PC-9 (cell line): ENCODE measurements around the gene SAMD15. TPM values are rescaled to one million over a fixed set of nuclear protein-coding genes. Genes with fewer than 3 reads are reported as not detected.

Experiments used
- BruUV-seq: library from RNA; stranded (reverse); fragments of 400-500 nt; replicated peaks from 2 replicates; lab custom pipeline; 2021; lab: Mats Ljungman, UMichigan
- CTCF ChIA-PET: fragments of 300-600 bp; sonication (Branson Sonifier 250); formaldehyde crosslinking; loops from one replicate; lab custom pipeline; 2022; ENCODE audit warnings: antibody characterized with exemption; lab: Charles Lee
- POLR2A ChIA-PET: fragments of 300-600 bp; sonication (Branson Sonifier 250); formaldehyde crosslinking; loops from one replicate; lab custom pipeline; 2022; ENCODE audit warnings: antibody characterized with exemption; ENCODE audit not compliant: unreplicated experiment; lab: Charles Lee
- DNase-seq, 2 experiments: peaks; one replicate each; pipeline versions ENCODE4 v3.0.0 to v3.0.0-alpha.2; 2015 to 2022; ENCODE audit warnings: mixed read lengths in 1 of 2
- H2AFZ ChIP-seq: fragments of 200-600 bp; sonication (generic); 2 replicates; pipeline ENCODE4 v1.8.1; 2017; ENCODE audit warnings: antibody characterized with exemption
- H3F3A ChIP-seq: fragments of 200-600 bp; sonication (generic); 2 replicates; pipeline ENCODE4 v1.8.1; 2017; ENCODE audit warnings: antibody characterized with exemption, mild to moderate bottlenecking, low read depth; ENCODE audit not compliant: insufficient read depth
- H3K27ac ChIP-seq: fragments of 200-600 bp; sonication (generic); 2 replicates; pipeline ENCODE4 v1.6.1; 2016; ENCODE audit warnings: mixed run types
- H3K27me3 ChIP-seq: fragments of 200-600 bp; sonication (generic); 2 replicates; pipeline ENCODE4 v1.6.1; 2016; ENCODE audit warnings: low read depth, mixed run types; ENCODE audit not compliant: insufficient read depth
- H3K36me3 ChIP-seq: fragments of 200-600 bp; sonication (generic); 2 replicates; pipeline ENCODE4 v1.6.1; 2016; ENCODE audit warnings: low read depth, mixed run types
- H3K4me1 ChIP-seq: fragments of 200-600 bp; sonication (generic); replicated peaks from 2 replicates; pipeline ENCODE4 v1.6.1; 2016; ENCODE audit warnings: mixed run types; ENCODE audit not compliant: insufficient read depth
- H3K4me2 ChIP-seq: fragments of 200-600 bp; sonication (generic); 2 replicates; pipeline ENCODE4 v1.6.1; 2017; ENCODE audit warnings: mixed run types
- H3K4me3 ChIP-seq: fragments of 200-600 bp; sonication (generic); 2 replicates; pipeline ENCODE4 v1.6.1; 2016; ENCODE audit warnings: mixed run types
- H3K79me2 ChIP-seq: fragments of 200-600 bp; sonication (generic); 2 replicates; pipeline ENCODE4 v1.6.1; 2017; ENCODE audit warnings: low read depth, mixed run types
- H3K9me2 ChIP-seq: fragments of 200-600 bp; sonication (generic); 2 replicates; pipeline ENCODE4 v1.8.1; 2017; ENCODE audit warnings: mild to moderate bottlenecking; ENCODE audit not compliant: insufficient read depth
- H3K9me3 ChIP-seq: fragments of 200-600 bp; sonication (generic); 2 replicates; pipeline ENCODE4 v1.8.1; 2016; ENCODE audit warnings: low read depth; ENCODE audit not compliant: insufficient read depth
- H4K20me1 ChIP-seq: fragments of 200-600 bp; sonication (generic); 2 replicates; pipeline ENCODE4 v1.8.1; 2017; ENCODE audit not compliant: insufficient read depth
- EZH2 ChIP-seq: fragments of 200-600 bp; sonication (generic); IDR thresholded peaks from 2 replicates; pipeline ENCODE4 v1.8.0; 2017; ENCODE audit warnings: antibody characterized with exemption, low read depth
- intact Hi-C: fragments of 100-400 bp; cut with micrococcal nuclease; formaldehyde crosslinking; loops from one replicate; pipeline ENCODE4 v1.10.0; 2022; ENCODE audit not compliant: unreplicated experiment
- total RNA-seq: library from RNA; stranded (reverse); gene quantifications from 2 replicates; pipeline ENCODE4 v1.2.3, GENCODE V29; 2021
- TF ChIP-seq, protein P1 (sequence below): fragments of 200-600 bp; sonication (generic); conservative IDR thresholded peaks from 2 replicates; pipeline ENCODE4 v1.6.1; 2017; ENCODE audit warnings: mixed run types, antibody characterized with exemption, mild to moderate bottlenecking, moderate library complexity

The SAMD15 gene
- total RNA-seq, 1 experiment from 2014 or later: 7.8 TPM

- BruUV-seq: no TSS peak
- Histone ChIP-seq H3K4me3 (no peak overlapping the region), H3K9me2 (no peaks in the 10 kb centered on the region), H2AFZ (no peak overlapping the region), H3K79me2 (no peaks in the 10 kb centered on the region), H3K9me3 (no peaks in the 10 kb centered on the region; the same call in 1 of the 2 replicates), H3K4me2 (no peak overlapping the region), H3K27ac (no peak overlapping the region), H3F3A (no peaks in the 10 kb centered on the region), H3K36me3 (no peaks in the 10 kb centered on the region), H3K4me1 (no peaks in the 10 kb centered on the region), H4K20me1 (0 out of 2 replicates have a peak, but pooled peaks cover 8% of the 10 kb centered on the region), H3K27me3 (no peaks in the 10 kb centered on the region)
- no peak for TF ChIP-seq EZH2
- TF ChIP-seq, protein P1, sequence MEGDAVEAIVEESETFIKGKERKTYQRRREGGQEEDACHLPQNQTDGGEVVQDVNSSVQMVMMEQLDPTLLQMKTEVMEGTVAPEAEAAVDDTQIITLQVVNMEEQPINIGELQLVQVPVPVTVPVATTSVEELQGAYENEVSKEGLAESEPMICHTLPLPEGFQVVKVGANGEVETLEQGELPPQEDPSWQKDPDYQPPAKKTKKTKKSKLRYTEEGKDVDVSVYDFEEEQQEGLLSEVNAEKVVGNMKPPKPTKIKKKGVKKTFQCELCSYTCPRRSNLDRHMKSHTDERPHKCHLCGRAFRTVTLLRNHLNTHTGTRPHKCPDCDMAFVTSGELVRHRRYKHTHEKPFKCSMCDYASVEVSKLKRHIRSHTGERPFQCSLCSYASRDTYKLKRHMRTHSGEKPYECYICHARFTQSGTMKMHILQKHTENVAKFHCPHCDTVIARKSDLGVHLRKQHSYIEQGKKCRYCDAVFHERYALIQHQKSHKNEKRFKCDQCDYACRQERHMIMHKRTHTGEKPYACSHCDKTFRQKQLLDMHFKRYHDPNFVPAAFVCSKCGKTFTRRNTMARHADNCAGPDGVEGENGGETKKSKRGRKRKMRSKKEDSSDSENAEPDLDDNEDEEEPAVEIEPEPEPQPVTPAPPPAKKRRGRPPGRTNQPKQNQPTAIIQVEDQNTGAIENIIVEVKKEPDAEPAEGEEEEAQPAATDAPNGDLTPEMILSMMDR: no peak
- POLR2A ChIA-PET: no interaction called here
- CTCF ChIA-PET: no interaction called here
- DNase-seq: no peak
- intact Hi-C loops: no loop called here
These were observed 17.6 kb upstream of the SAMD15 start for GRCh38 chr14:77359626-77360025.

DNA sequence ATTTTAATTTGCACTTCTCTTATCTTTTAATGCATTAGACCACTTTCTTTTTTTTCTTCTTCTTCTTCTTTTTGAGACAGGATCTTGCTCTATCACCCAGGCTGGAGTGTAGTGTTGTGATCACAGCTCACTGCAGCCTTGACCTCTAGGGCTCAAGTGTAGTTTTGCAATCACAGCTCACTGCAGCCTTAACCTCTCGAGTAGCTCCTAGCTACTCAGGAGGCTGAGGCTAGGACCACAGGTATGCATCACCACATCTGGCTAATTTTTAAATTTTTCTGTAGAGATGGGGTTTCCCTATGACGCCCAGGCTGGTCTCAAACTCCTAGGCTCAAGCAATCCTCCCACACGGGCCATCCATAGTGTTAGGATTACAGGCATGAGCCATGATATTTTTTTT is 13.0 kb upstream of the SAMD15 start:
- ChIA-PET POLR2A (interaction anchor here (0.6 kb wide), 1 partner anchor 35 kb away, joined by 3 read pairs; no protein-coding TSS in a partner anchor), CTCF (no interaction called here)
- TF ChIP-seq EZH2: no peak
- TF ChIP-seq, protein P1: no peak
- intact Hi-C loops: no loop called here
- Histone ChIP-seq H3K9me2 (no peaks in the 10 kb centered on the region), H3K9me3 (no peaks in the 10 kb centered on the region; the same call in 1 of the 2 replicates), H4K20me1 (peaks cover 16% of the 10 kb centered on the region; the same call in 1 of the 2 replicates), H3K4me2 (no peak overlapping the region), H3K4me1 (no peaks in the 10 kb centered on the region), H2AFZ (no peak overlapping the region), H3F3A (no peaks in the 10 kb centered on the region), H3K4me3 (no peak overlapping the region), H3K27ac (no peak overlapping the region), H3K79me2 (no peaks in the 10 kb centered on the region), H3K27me3 (no peaks in the 10 kb centered on the region), H3K36me3 (no peaks in the 10 kb centered on the region)
- DNase-seq: no peak
- BruUV-seq: no TSS peak

DNA sequence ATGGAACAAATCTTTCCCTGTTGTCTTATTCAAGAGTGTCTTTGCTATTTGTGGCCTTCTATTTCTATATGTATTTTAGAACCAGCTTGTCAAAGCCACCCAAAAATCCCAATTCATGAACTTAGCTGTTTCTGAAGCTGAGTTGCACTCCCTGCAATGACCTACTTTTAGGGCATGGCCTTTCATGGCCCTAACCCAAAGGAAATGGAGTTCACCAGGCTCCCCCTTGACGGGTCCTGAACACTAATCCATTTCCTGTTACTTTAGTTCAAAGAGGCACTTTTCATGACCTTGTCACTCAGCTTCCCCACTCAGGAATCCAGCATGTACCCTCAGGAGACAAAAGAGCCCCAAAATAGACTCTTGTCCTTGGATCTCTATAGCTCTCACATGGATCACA is 7.9 kb upstream of the SAMD15 start:
- 0 out of 2 replicates have a peak, but pooled peaks cover 8% of the 10 kb centered on the region for H3K79me2 ChIP-seq
- H3K4me3 ChIP-seq: no peak overlapping the region
- ChIA-PET CTCF (no interaction called here), POLR2A (no interaction called here)
- H3K4me2 ChIP-seq: no peak overlapping the region
- H3K4me1 ChIP-seq: no peaks in the 10 kb centered on the region
- H3F3A ChIP-seq: no peaks in the 10 kb centered on the region; the same call in 1 of the 2 replicates
- no peak overlapping the region for H2AFZ ChIP-seq
- intact Hi-C loops: no loop called here
- H3K9me2 ChIP-seq: no peaks in the 10 kb centered on the region
- no peaks in the 10 kb centered on the region for H3K27me3 ChIP-seq
- TF ChIP-seq, protein P1: no peak
- TF ChIP-seq EZH2: no peak
- DNase-seq: no peak
- H4K20me1 ChIP-seq: peaks cover 8% of the 10 kb centered on the region; the same call in 1 of the 2 replicates
- no TSS peak for BruUV-seq
- H3K27ac ChIP-seq: no peak overlapping the region
- no peaks in the 10 kb centered on the region for H3K9me3 ChIP-seq
- H3K36me3 ChIP-seq: no peaks in the 10 kb centered on the region
